HG03460 (cell line): ENCODE data around the gene HNRNPH3.

ENCODE experiments used
- ATAC-seq: cut with Tn5 transposase; IDR thresholded peaks from one replicate; pipeline ENCODE4 v1.9.1; 2021; ENCODE audit not compliant: unreplicated experiment

HNRNPH3 gene

DNA sequence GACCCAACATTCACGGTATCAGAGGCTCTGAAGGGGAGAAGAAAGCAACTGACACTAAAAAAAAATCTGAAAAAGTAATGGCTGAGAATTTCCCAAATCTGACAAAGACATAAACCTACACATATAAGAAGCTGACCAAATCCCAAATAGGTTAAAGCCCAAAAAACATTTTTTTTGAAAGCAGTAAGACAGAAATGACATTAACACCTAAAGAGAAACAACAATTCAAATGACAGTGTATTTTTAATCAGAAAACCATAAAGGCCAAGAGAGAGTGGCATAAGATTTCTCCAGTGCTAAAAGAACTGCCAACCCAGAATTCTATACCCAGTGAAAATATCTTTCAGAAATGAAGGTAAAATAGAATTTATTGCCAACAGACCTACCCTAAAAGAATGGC lies 39.7 kb downstream of the HNRNPH3 start:
- no peak for ATAC-seq

DNA sequence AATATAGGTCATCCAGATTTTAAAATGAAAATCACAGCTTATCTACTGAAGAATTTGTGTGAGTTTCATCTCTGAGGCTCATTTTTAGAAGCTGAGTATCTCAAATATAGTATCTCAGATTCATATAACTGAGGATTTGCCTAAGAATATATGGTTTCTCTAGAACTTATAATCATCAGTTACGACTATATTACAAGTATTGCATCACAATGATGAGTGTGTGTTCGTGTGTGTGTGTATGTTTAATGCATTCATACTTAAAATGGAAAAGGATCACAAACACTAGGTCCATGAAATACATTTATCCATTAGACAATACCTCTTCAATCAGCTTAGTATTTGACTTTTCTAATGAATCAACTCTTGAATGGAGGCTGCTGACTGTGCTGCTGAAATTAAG lies 53.9 kb downstream of the HNRNPH3 start:
- ATAC-seq = no peak
